Activated naive CD4-positive, alpha-beta T cell treated with anti-CD3 and anti-CD28 coated beads, Interleukin-2, amount 50 U/mL, for 24 hours (primary cell): ENCODE measurements around the gene ARF1.

Experiments used
- H3K27ac Mint-ChIP-seq: one replicate; pipeline ENCODE4 v1.8.0; 2021; ENCODE audit warnings: mild to moderate bottlenecking, mixed read lengths
- H3K27me3 Mint-ChIP-seq: one replicate; pipeline ENCODE4 v1.8.0; 2021; ENCODE audit warnings: mixed read lengths
- H3K36me3 Mint-ChIP-seq: one replicate; pipeline ENCODE4 v1.8.0; 2021; ENCODE audit warnings: mixed read lengths
- H3K4me1 Mint-ChIP-seq: one replicate; pipeline ENCODE4 v1.8.0; 2021; ENCODE audit warnings: mixed read lengths
- H3K4me3 Mint-ChIP-seq: one replicate; pipeline ENCODE4 v1.8.0; 2021; ENCODE audit warnings: mild to moderate bottlenecking, mixed read lengths
- H3K9me3 Mint-ChIP-seq: one replicate; pipeline ENCODE4 v1.8.0; 2021; ENCODE audit warnings: mixed read lengths

The ARF1 gene

GRCh38 chr1:228087771-228088251 is 5.3 kb downstream of the ARF1 start:
- Mint-ChIP-seq H3K9me3 (no peaks in the 10 kb centered on the region), H3K27ac (peak overlapping the region; percentile 85), H3K27me3 (no peaks in the 10 kb centered on the region), H3K4me1 (peaks cover 87% of the 10 kb centered on the region), H3K36me3 (peaks cover 6% of the 10 kb centered on the region), H3K4me3 (peak overlapping the region; percentile 80)

- H3K27me3 Mint-ChIP-seq: no peaks in the 10 kb centered on the region
- H3K36me3 Mint-ChIP-seq: peaks cover 2% of the 10 kb centered on the region
- peak overlapping the region; percentile 80 for H3K4me3 Mint-ChIP-seq
- H3K9me3 Mint-ChIP-seq: no peaks in the 10 kb centered on the region
- peaks cover 86% of the 10 kb centered on the region for H3K4me1 Mint-ChIP-seq
- H3K27ac Mint-ChIP-seq: peak overlapping the region; percentile 35
Observed at GRCh38 chr1:228088586-228089498, 6.3 kb downstream of the ARF1 start.

DNA sequence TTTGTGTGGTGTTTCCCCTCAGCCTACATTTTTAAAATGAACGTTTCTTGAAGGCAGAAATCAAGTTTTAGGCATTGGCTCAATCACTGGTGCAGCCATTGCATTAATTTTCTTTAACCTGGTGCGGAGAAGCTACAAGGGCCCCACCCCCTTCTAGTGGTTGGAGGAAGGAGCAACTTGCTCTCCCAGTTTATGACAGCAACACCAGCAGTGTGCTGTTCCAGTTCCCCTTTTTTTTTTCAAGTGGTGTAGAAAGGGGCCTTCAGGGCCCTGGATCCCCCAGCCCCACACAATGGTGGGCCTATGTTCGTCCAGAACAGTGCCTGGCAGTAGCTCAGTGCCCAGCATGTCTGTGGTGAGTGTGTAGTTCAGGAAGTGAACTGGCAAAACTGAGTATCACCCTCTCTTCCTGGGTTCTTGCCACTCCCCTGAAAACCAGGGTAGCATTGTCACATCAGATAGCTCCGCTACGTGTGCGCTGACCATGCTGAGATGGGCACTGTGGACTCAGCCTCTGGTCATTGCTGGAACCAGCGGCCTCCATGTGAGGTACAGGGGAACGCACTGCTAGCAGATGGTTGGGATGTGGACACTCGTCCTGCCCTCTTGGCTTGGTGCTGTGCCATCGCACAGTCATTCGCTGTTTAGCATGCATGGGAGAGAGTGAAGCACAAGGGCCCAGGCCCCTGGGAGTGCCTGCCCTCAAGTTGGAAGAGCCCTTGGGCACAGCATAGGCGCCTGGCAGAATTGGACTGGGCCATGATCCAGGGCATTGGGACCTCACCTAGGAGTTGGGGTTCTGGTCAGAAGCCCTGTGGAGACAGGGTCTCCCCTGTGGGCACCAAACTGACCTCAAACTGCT is 7.2 kb downstream of the ARF1 start:
- peaks cover 6% of the 10 kb centered on the region for H3K36me3 Mint-ChIP-seq
- peak overlapping the region; percentile 35 for H3K27ac Mint-ChIP-seq
- H3K4me1 Mint-ChIP-seq: peaks cover 79% of the 10 kb centered on the region
- no peaks in the 10 kb centered on the region for H3K27me3 Mint-ChIP-seq
- peaks cover under 1% of the 10 kb centered on the region for H3K9me3 Mint-ChIP-seq
- H3K4me3 Mint-ChIP-seq: peak overlapping the region; percentile 80

- Mint-ChIP-seq H3K36me3 (peaks cover 12% of the 10 kb centered on the region), H3K4me3 (peak overlapping the region; percentile 80), H3K9me3 (peaks cover 5% of the 10 kb centered on the region), H3K4me1 (peaks cover 78% of the 10 kb centered on the region), H3K27ac (peak overlapping the region; percentile 51), H3K27me3 (no peaks in the 10 kb centered on the region)
Observed at GRCh38 chr1:228090613-228091081, 8.1 kb downstream of the ARF1 start.

DNA sequence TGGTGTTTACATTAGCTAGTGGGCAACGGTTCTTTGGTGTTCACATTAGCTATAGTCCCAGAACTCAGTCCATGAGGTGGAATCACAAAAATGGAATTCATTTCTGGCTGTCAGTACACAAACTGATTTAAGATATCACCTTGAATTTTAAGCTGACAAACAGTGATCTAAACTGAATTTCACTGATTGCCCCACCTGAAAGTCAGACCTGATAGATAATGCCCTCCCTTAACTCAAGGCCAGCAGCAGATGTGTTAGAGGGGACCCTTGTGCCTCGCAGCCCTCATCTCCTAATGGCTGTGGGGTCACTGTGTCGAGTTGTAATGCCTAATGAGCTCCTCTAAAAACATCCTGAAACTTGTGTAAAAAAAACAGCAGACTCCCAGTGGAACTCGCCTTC is 8.6 kb downstream of the ARF1 start:
- H3K4me1 Mint-ChIP-seq: peaks cover 78% of the 10 kb centered on the region
- peaks cover 5% of the 10 kb centered on the region for H3K9me3 Mint-ChIP-seq
- H3K36me3 Mint-ChIP-seq: peaks cover 15% of the 10 kb centered on the region
- H3K27me3 Mint-ChIP-seq: no peaks in the 10 kb centered on the region
- H3K4me3 Mint-ChIP-seq: no peak overlapping the region
- peak overlapping the region; percentile 30 for H3K27ac Mint-ChIP-seq

DNA sequence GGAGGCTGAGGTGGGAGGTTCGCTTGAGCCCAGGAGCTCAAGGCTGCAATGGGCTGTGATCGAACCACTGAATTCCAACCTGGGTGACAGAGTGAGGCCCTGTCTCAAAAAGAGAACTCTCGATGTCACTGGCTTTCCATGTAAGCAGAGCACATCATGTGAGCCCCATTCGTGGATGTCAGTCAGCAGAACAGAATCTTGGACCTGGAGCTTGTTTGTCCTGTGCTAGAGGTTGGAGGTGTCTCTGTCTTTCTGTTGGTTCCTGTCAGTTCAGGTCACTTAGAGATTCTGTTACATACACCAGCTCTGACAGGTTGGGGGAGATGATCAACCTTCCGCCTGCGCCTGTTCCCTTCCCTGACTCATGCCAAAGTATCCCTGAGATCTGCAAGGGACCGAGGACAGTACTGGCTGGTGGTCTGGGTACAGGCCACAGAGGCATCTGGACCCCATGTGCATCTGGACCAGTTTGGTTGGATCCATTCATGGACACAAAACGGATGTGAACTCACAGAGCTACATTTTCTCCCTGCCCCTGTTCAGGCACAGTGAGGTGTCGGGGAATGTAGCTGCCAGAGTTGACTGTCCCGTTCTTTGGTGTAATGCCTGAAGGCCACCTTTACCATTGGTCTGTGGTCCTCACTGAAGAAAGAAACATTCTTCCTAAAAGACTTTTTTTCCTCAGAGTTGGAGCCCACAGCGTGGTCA is 10.0 kb downstream of the ARF1 start:
- Mint-ChIP-seq H3K9me3 (peaks cover 5% of the 10 kb centered on the region), H3K36me3 (peaks cover 15% of the 10 kb centered on the region), H3K27me3 (no peaks in the 10 kb centered on the region), H3K27ac (no peak overlapping the region), H3K4me1 (peaks cover 67% of the 10 kb centered on the region), H3K4me3 (no peak overlapping the region)

DNA sequence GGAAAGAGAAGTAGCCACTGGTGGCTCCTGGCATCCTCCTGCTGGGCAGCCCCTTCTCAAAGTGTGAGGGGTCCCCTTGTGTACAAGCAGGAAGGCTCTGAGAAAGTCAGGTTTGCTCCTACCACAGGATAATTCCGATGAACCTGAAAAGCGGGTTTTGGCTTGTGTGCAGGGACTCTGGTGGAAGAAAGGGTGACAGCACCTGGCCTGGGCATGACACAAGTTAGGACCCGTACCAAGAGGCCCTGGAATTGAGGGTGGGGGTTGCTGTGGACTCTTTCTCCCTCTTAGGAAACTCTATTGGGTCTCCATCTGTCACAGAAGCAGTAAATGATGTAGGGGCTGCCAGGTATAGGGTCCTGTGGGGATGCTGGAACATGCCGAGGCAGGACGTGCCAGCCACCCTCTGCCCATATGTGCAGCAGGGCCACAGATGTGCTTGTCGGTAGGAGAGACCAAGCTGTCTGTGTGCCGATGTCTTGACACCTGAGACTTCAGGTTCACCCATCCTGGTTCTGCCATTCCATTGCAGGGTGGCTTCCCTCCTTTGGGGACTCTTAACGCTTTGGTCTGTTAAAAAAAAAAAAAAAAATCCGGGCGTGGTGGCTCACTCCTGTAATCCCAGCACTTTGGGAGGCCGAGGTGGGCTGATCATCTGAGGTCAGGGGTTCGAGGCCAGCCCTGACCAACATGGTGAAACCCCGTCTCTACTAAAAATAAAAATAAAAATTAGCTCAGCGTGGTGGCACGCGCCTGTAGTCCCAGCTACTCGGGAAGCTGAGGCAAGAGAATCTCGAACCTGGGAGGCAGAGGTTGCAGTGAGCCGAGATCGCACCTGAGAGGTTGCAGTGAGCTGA is 10.8 kb downstream of the ARF1 start:
- Mint-ChIP-seq H3K36me3 (peaks cover 15% of the 10 kb centered on the region), H3K27me3 (no peaks in the 10 kb centered on the region), H3K4me3 (no peak overlapping the region), H3K9me3 (peaks cover 5% of the 10 kb centered on the region), H3K27ac (peak overlapping the region; percentile 17), H3K4me1 (peaks cover 59% of the 10 kb centered on the region)

DNA sequence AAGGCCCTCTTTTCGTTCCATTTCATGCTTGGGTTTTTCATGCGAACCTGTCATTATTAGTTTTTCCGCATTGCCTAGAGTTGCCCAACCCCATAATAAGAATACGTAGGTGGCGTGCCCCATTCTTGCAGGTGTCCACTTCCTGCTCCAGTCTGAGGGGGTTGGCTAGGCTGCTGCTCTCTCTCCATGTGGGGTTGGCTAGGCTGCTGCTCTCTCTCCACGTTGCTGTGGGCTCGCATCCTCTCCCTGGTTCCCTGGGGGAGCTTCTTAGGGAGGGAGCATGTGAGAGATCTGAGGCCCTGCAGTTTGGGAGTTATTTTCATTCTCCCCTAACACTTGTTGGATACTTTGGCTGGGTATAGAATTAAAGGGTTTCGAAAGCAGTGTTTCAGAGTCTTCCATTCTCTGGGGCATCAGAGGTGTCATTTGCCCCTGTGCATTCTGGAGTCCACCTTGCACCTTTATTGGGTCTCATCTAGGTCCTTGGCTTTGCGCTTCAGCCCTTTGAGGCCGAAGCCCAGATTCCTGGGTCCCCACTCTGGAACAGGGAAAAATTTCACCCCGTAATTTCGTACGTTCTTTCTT is 12.0 kb downstream of the ARF1 start:
- peak overlapping the region; percentile 34 for H3K4me3 Mint-ChIP-seq
- peaks cover 54% of the 10 kb centered on the region for H3K4me1 Mint-ChIP-seq
- H3K27me3 Mint-ChIP-seq: no peaks in the 10 kb centered on the region
- H3K36me3 Mint-ChIP-seq: peaks cover 17% of the 10 kb centered on the region
- peaks cover 5% of the 10 kb centered on the region for H3K9me3 Mint-ChIP-seq
- no peak overlapping the region for H3K27ac Mint-ChIP-seq

- Mint-ChIP-seq H3K4me1 (peaks cover 48% of the 10 kb centered on the region), H3K27me3 (no peaks in the 10 kb centered on the region), H3K4me3 (peak overlapping the region; percentile 34), H3K27ac (no peak overlapping the region), H3K36me3 (peaks cover 17% of the 10 kb centered on the region), H3K9me3 (peaks cover 5% of the 10 kb centered on the region)
Observed at GRCh38 chr1:228095161-228095560, 12.7 kb downstream of the ARF1 start.

- Mint-ChIP-seq H3K4me3 (no peak overlapping the region), H3K36me3 (peaks cover 17% of the 10 kb centered on the region), H3K9me3 (peaks cover 5% of the 10 kb centered on the region), H3K27me3 (no peaks in the 10 kb centered on the region), H3K4me1 (peaks cover 41% of the 10 kb centered on the region), H3K27ac (no peak overlapping the region)
Observed at GRCh38 chr1:228095938-228096337, 13.4 kb downstream of the ARF1 start.

GRCh38 chr1:228096416-228097332 is 14.2 kb downstream of the ARF1 start:
- H3K36me3 Mint-ChIP-seq: peaks cover 17% of the 10 kb centered on the region
- no peak overlapping the region for H3K27ac Mint-ChIP-seq
- H3K27me3 Mint-ChIP-seq: no peaks in the 10 kb centered on the region
- H3K4me3 Mint-ChIP-seq: no peak overlapping the region
- peaks cover 5% of the 10 kb centered on the region for H3K9me3 Mint-ChIP-seq
- H3K4me1 Mint-ChIP-seq: peaks cover 39% of the 10 kb centered on the region

- Mint-ChIP-seq H3K27me3 (no peaks in the 10 kb centered on the region), H3K9me3 (peaks cover 5% of the 10 kb centered on the region), H3K27ac (no peak overlapping the region), H3K4me1 (peaks cover 31% of the 10 kb centered on the region), H3K4me3 (no peak overlapping the region), H3K36me3 (peaks cover 17% of the 10 kb centered on the region)
Observed at GRCh38 chr1:228097333-228098081, 15.0 kb downstream of the ARF1 start.
